ENCODE measurements around the gene MKLN1.
"Not testable (repeated sequence)": the region's sequence is repeated elsewhere in the genome, so short reads cannot be mapped to it uniquely, and the experiment has no call there.

MKLN1 gene

GRCh38 chr7:131312838-131313237 is 14.8 kb upstream of the MKLN1 start:
- ATAC-seq (no peak), DNase-seq (no peak)

- DNase-seq (no peak), ATAC-seq (no peak)
Measured at GRCh38 chr7:131320603-131321002, 7.1 kb upstream of the MKLN1 start.

- DNase-seq (no peak), ATAC-seq (no peak)
Measured at GRCh38 chr7:131321656-131322055, 6.0 kb upstream of the MKLN1 start.

GRCh38 chr7:131322061-131322460 is 5.6 kb upstream of the MKLN1 start:
- no peak for ATAC-seq
- DNase-seq, result no peak

GRCh38 chr7:131322861-131323260 is 4.8 kb upstream of the MKLN1 start:
- no peak for DNase-seq
- ATAC-seq, result no peak

GRCh38 chr7:131325179-131325840 is 2.4 kb upstream of the MKLN1 start:
- peak; percentile 32 for DNase-seq
- ATAC-seq, result peak; percentile 60

GRCh38 chr7:131326576-131326975 is 1.1 kb upstream of the MKLN1 start:
- ATAC-seq, result no peak
- DNase-seq, result no peak

GRCh38 chr7:131327049-131327625 is 539 bp upstream of the MKLN1 start:
- ATAC-seq (no peak), DNase-seq (peak; percentile 21)

- no peak for DNase-seq
- no peak for ATAC-seq
Measured at GRCh38 chr7:131328377-131329175, 900 bp downstream of the MKLN1 start.

- DNase-seq (no peak), ATAC-seq (no peak)
Measured at GRCh38 chr7:131329176-131329570, 1.5 kb downstream of the MKLN1 start.

GRCh38 chr7:131330299-131330698 is 2.6 kb downstream of the MKLN1 start:
- no peak for ATAC-seq
- no peak for DNase-seq

GRCh38 chr7:131331806-131332205 is 4.1 kb downstream of the MKLN1 start:
- no peak for ATAC-seq
- no peak for DNase-seq

GRCh38 chr7:131332729-131333128 is 5.1 kb downstream of the MKLN1 start:
- ATAC-seq, result not testable (repeated sequence)

GRCh38 chr7:131335639-131336381 is 8.1 kb downstream of the MKLN1 start:
- DNase-seq (no peak), ATAC-seq (no peak)

More at GRCh38 chr7:131332729-131333128, 5.1 kb downstream of the MKLN1 start:
- not testable (repeated sequence) for DNase-seq

GRCh38 chr7:131336956-131337355 is 9.3 kb downstream of the MKLN1 start:
- DNase-seq (no peak), ATAC-seq (no peak)

- DNase-seq (no peak), ATAC-seq (no peak)
Measured at GRCh38 chr7:131338173-131338572, 10.5 kb downstream of the MKLN1 start.

- ATAC-seq (no peak), DNase-seq (no peak)
Measured at GRCh38 chr7:131338691-131339390, 11.2 kb downstream of the MKLN1 start.

- DNase-seq, result no peak
- no peak for ATAC-seq
Measured at GRCh38 chr7:131341690-131342089, 14.0 kb downstream of the MKLN1 start.

- ATAC-seq, result peak; percentile 52
Measured at GRCh38 chr7:131342864-131343442, 15.3 kb downstream of the MKLN1 start.

GRCh38 chr7:131346885-131347592 is 19.4 kb downstream of the MKLN1 start:
- no peak for DNase-seq
- ATAC-seq, result no peak

More at GRCh38 chr7:131342864-131343442, 15.3 kb downstream of the MKLN1 start:
- DNase-seq, result no peak

- ATAC-seq (no peak), DNase-seq (no peak)
Measured at GRCh38 chr7:131352032-131352431, 24.4 kb downstream of the MKLN1 start.

All from stimulated activated naive CD8-positive, alpha-beta T cell treated with anti-CD3 and anti-CD28 coated beads, Interleukin-15, Interleukin-2, amounts not matched to agents 100 U/mL and 50 U/mL, for 24 hours (primary cell).